Fibroblast of skin of left biceps (primary cell): ENCODE data around the gene CERKL.
A peak's percentile ranks its signal among the peaks of the same experiment; 100 is the strongest.

Experiments
- DNase-seq, 2 experiments: peaks; one replicate each; pipeline ENCODE4 v3.0.0-alpha.2; 2013; ENCODE audit warnings: low read depth in 2 of 2

CERKL gene

GRCh38 chr2:181576431-181576830, 80.5 kb downstream of the CERKL start:
- no peak for DNase-seq

- no peak for DNase-seq
Observed at GRCh38 chr2:181575650-181576025, 81.3 kb downstream of the CERKL start.

GRCh38 chr2:181575024-181575649, 81.8 kb downstream of the CERKL start:
- DNase-seq: no peak

- DNase-seq: no peak
Observed at GRCh38 chr2:181574321-181574720, 82.6 kb downstream of the CERKL start.

GRCh38 chr2:181573140-181573736, 83.7 kb downstream of the CERKL start:
- DNase-seq: peak; percentile 1 to 3

- DNase-seq: no peak
Observed at GRCh38 chr2:181570833-181571661, 85.9 kb downstream of the CERKL start.

GRCh38 chr2:181570059-181570458, 86.8 kb downstream of the CERKL start:
- DNase-seq: no peak

- DNase-seq: no peak
Observed at GRCh38 chr2:181566334-181567032, 90.4 kb downstream of the CERKL start.

GRCh38 chr2:181563101-181563692, 93.7 kb downstream of the CERKL start:
- peak; percentile 1 to 4 for DNase-seq

- DNase-seq: no peak
Observed at GRCh38 chr2:181558371-181558770, 98.5 kb downstream of the CERKL start.

GRCh38 chr2:181554061-181554830, 102.7 kb downstream of the CERKL start:
- DNase-seq: no peak

- no peak for DNase-seq
Observed at GRCh38 chr2:181553244-181553643, 103.7 kb downstream of the CERKL start.

- no peak for DNase-seq
Observed at GRCh38 chr2:181552808-181553207, 104.1 kb downstream of the CERKL start.

- DNase-seq: no peak
Observed at GRCh38 chr2:181546086-181546485, 110.8 kb downstream of the CERKL start.

GRCh38 chr2:181542170-181542569, 114.7 kb downstream of the CERKL start:
- no peak for DNase-seq

- no peak for DNase-seq
Observed at GRCh38 chr2:181540421-181540820, 116.5 kb downstream of the CERKL start.

- DNase-seq: no peak
Observed at GRCh38 chr2:181536730-181537129, 120.2 kb downstream of the CERKL start.

GRCh38 chr2:181528441-181528840, 128.5 kb downstream of the CERKL start:
- DNase-seq: no peak

GRCh38 chr2:181527058-181527457, 129.8 kb downstream of the CERKL start:
- DNase-seq: no peak

- no peak for DNase-seq
Observed at GRCh38 chr2:181526014-181526413, 130.9 kb downstream of the CERKL start.

GRCh38 chr2:181523756-181524155, 133.1 kb downstream of the CERKL start:
- no peak for DNase-seq
